ENCODE measurements around the gene DCAF6.
A peak's percentile ranks its signal among the peaks of the same experiment; 100 is the strongest.
"Not testable (repeated sequence)": the region's sequence is repeated elsewhere in the genome, so short reads cannot be mapped to it uniquely, and the experiment has no call there.

DCAF6 gene

DNA sequence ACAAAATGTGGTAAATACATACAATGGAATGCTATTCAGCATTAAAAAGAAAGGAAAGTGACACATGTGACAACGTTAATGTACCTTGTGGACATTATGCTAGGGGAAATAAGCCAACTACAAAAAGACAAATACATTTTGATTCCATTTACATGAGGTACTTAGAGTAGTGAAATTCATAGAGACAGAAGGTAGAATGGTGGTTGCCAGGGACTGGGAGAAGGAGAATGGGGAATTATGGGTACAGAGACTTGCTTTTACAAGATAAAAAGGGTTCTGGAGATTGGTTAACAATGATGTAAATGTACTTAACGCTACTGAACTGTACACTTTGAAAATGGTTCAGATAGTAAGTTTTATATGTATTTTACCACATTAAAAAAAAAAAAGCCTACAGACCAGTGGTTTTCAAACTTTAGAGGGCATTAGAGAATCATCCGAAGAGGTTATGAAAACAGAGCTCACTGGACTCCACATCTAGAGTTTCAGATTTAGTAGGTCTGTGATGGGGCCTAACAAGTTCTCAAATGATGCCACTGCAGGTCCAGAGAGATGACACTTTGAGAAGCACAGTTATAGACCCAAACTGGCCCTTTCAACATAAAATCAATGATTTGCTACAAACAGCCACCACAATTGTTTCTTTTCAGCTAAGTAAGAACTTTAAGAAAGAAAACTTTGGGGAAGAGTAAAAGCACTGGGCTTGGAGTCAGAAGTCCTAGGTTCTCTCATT is 13.0 kb upstream of the DCAF6 start:
- no peak for DNase-seq (ENCODE audit: low read depth in 3 of 3, low spot score in 1 of 3)

DNA sequence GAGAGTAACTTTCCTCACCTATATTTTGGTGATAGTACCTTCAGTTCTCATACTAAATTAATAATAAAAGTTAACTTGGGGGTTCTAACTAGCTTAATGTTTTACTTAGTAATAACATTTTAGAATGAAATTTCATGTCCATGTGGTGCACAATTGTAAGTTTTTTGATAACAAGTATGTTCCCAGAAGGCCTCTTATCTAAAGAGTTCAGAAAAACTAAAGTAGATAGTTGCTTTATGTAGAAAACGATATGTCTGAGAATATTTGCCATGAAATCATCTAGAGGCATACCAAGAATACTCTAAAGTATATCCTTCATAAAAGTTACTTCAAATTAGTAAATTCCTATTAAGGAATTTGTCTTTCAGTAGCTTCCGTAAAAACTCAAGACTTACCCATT is 12.4 kb upstream of the DCAF6 start:
- DNase-seq (ENCODE audit: low read depth in 3 of 3, low spot score in 1 of 3): no peak

DNA sequence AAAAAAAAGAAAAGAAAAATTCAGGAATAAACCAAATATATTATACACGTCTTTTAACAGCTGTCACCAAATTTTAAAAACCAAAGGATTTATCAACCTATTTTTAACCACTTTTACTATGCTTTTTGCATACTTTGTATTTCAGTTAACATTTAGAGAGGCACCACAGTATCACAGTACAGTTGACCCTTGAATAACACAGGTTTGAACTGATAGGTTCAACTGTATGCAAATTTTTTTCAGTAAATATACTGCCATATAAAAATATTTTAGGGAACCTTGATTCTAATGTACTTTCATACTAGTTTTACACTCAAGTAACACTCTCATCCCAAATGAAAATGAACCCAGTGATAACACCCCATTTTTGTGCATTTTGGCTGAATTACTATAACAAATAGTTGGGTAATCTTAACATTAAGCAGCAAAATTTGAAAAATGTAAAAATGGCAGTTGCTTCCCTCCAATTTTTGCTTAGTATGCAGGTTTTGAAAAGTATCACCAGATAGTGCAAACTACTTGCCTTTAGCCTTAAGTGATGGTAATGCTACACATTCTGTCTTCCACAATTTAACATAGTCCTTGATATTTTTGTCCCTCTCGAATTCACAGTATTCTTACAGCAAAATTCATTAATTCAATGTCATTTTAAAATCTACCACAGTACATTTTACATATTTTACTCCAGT is 11.8 kb upstream of the DCAF6 start:
- DNase-seq (ENCODE audit: low read depth in 3 of 3, low spot score in 1 of 3): no peak

GRCh38 chr1:167926486-167926997 is 9.9 kb upstream of the DCAF6 start:
- no peak for DNase-seq (ENCODE audit: low read depth in 3 of 3, low spot score in 1 of 3)

GRCh38 chr1:167927046-167927754 is 9.3 kb upstream of the DCAF6 start:
- DNase-seq (ENCODE audit: low read depth in 3 of 3, low spot score in 1 of 3): no peak

GRCh38 chr1:167928457-167928852 is 8.0 kb upstream of the DCAF6 start:
- no peak for DNase-seq (ENCODE audit: low read depth in 3 of 3, low spot score in 1 of 3)

DNA sequence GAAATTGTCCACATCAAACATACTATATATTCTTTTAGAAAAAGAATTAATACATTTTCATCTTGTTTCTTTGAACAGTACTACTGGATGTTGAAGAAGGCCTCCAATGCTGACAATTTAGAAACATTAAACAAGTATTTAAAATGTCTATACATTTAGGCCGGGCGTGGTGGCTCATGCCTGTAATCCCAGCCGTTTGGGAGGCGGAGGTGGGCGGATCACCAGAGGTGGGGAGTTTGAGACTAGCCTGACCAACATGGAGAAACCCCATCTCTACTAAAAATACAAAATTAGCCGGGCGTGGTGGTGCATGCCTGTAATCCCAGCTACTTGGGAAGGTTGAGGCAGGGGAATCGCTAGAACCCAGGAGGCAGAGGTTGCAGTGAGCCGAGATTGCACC is 7.6 kb upstream of the DCAF6 start:
- not testable (repeated sequence) for DNase-seq (ENCODE audit: low read depth in 3 of 3, low spot score in 1 of 3)

- DNase-seq (ENCODE audit: low read depth in 3 of 3, low spot score in 1 of 3): no peak
Measured at GRCh38 chr1:167929725-167930124, 6.8 kb upstream of the DCAF6 start.

GRCh38 chr1:167933788-167934187 is 2.7 kb upstream of the DCAF6 start:
- DNase-seq (ENCODE audit: low read depth in 3 of 3, low spot score in 1 of 3): no peak

GRCh38 chr1:167934426-167935215 is 1.9 kb upstream of the DCAF6 start:
- no peak for DNase-seq (ENCODE audit: low read depth in 3 of 3, low spot score in 1 of 3)

- peak in 1 of 3 donors; percentile 8 for DNase-seq (ENCODE audit: low read depth in 3 of 3, low spot score in 1 of 3)
Measured at GRCh38 chr1:167935216-167936067, 1.0 kb upstream of the DCAF6 start.

GRCh38 chr1:167936930-167937708 is 636 bp downstream of the DCAF6 start, which contains the start of gene MPC2:
Gene MPC2 (minus strand): TSS chr1:167937072. CDS start chr1:167935841, 1,231 bp downstream.
- peak in 2 of 3 donors; percentile 6 to 42 for DNase-seq (ENCODE audit: low read depth in 3 of 3, low spot score in 1 of 3)

- no peak for DNase-seq (ENCODE audit: low read depth in 3 of 3, low spot score in 1 of 3)
Measured at GRCh38 chr1:167937709-167938010, 1.2 kb downstream of the DCAF6 start.

DNA sequence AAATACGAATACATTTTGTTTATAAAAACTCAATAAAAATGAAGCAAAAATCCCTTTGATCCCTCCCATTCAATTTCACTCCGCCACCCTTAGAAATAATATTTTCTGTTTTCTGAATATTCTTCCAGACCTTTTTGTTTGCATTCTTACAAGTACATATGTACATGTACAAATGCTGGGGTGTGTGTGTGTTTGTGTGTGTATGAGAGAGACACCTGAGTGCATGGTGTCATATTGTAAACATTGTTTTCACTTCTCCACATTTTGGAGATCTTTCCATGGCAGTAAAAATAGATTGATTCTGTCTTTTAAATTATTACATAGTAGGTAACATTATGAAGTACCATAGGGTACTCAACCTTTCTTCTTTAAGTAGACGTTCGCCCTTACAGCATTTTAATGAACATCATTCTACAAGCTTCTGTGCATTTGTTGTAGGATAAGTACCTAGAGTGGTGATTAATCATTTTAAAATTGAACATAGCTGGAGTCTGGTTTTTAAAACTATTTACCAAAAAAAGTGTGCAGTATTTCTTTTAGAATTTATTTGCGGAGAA is 1.7 kb downstream of the DCAF6 start:
- no peak for DNase-seq (ENCODE audit: low read depth in 3 of 3, low spot score in 1 of 3)

GRCh38 chr1:167940264-167940663 is 3.8 kb downstream of the DCAF6 start:
- no peak for DNase-seq (ENCODE audit: low read depth in 3 of 3, low spot score in 1 of 3)

DNA sequence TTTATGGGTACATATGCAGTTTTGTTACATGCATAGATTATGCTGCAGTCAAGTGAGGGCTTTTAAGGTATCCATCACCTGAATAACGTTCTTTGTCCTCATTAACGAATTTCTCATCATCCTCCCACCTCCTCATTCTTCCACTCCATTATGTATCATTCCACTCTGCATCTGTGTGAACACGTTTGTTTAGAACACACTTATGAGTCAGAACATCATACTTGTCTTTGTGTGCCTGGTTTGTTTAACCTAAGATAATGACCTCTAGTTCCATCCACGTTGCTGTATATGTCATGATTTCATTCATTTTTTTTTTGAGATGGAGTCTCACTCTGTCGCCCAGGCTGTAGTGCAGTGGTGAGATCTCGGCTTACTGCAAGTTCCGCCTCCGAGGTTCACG is 7.1 kb downstream of the DCAF6 start:
- DNase-seq (ENCODE audit: low read depth in 3 of 3, low spot score in 1 of 3): no peak

GRCh38 chr1:167947733-167948132 is 11.2 kb downstream of the DCAF6 start:
- no peak for DNase-seq (ENCODE audit: low read depth in 3 of 3, low spot score in 1 of 3)

DNA sequence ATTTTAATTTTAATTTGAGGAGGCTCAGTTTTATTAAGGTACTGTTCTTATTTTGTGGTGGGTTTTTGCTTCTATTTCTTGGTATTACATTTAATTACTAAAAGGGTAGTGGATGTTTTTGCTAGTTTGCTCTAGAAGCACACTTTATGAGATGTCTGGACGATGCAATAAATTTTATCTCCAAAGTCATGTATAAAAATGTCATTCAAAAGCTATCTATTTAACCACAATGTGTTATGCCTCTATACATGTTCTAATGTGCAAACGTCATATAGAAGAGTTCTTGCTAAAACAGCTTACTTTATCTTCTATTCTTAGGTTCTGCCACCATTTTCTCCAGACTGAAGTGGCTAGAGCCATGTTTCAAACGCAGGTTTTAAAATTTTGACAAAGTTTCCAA is 13.3 kb downstream of the DCAF6 start:
- no peak for DNase-seq (ENCODE audit: low read depth in 3 of 3, low spot score in 1 of 3)

- DNase-seq (ENCODE audit: low read depth in 3 of 3, low spot score in 1 of 3): no peak
Measured at GRCh38 chr1:167950569-167950968, 14.1 kb downstream of the DCAF6 start.

Measured in stimulated activated CD4-positive, alpha-beta T cell treated with anti-CD3 and anti-CD28 coated beads, TNF-alpha, amount 100 ng/mL, for 1 hour (primary cell).